Fibroblast of pulmonary artery (primary cell): ENCODE data around the gene ART4.
A peak's percentile ranks its signal among the peaks of the same experiment; 100 is the strongest.

Experiments
- DNase-seq: peaks from one replicate; pipeline ENCODE4 v3.0.0-alpha.2; 2010; ENCODE audit warnings: low read depth
- H3K4me3 ChIP-seq: replicated peaks from 2 replicates; pipeline ENCODE4 v1.5.1; 2011; ENCODE audit warnings: low read depth, mild to moderate bottlenecking, control low read depth, low read length, moderate library complexity
- TF ChIP-seq, protein P1 (sequence below): IDR thresholded peaks from 2 replicates; pipeline ENCODE4 v1.5.1; 2011; ENCODE audit warnings: mild to moderate bottlenecking, control low read depth, low read length, inconsistent platforms; ENCODE audit errors: missing control alignments

Gene ART4

DNA sequence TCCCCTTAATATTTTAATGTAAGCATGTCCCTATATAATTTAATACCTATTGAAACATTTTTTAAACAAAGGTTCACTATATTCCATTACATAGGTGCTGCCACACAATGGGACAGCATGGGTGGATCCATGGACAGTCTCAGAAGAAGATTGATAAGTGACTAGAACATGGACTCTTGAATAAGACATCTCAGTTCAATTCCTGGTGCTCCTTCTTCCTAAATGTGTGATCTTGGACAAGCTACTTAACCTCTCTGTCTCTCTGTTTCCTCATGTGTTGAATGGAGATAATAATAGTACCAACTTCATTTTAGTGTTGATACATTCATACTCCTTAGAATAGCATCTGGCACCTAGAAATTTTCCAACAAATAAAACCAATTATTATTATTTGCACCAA lies 1.1 kb upstream of the ART4 start:
- H3K4me3 ChIP-seq = no peak overlapping the region
- TF ChIP-seq, protein P1, sequence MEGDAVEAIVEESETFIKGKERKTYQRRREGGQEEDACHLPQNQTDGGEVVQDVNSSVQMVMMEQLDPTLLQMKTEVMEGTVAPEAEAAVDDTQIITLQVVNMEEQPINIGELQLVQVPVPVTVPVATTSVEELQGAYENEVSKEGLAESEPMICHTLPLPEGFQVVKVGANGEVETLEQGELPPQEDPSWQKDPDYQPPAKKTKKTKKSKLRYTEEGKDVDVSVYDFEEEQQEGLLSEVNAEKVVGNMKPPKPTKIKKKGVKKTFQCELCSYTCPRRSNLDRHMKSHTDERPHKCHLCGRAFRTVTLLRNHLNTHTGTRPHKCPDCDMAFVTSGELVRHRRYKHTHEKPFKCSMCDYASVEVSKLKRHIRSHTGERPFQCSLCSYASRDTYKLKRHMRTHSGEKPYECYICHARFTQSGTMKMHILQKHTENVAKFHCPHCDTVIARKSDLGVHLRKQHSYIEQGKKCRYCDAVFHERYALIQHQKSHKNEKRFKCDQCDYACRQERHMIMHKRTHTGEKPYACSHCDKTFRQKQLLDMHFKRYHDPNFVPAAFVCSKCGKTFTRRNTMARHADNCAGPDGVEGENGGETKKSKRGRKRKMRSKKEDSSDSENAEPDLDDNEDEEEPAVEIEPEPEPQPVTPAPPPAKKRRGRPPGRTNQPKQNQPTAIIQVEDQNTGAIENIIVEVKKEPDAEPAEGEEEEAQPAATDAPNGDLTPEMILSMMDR = no peak
- DNase-seq = no peak

DNA sequence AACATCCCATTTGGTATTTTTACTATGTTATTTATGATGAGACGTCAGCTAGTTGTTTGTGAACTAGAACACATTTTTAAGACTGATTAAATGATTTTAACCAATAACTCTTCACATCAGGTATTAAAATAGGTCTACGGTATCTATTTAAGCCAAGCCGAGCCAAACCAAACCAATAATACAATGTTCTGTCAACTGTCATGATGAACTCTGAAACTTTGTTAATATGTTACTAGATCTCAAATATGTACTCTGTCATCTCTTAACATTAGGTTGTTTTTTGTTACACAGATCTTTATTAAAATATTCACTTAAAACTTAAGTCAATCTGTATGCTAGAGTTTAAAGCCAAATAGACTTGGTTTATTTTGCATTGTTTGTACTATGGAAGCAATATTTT lies 1.0 kb downstream of the ART4 start:
- DNase-seq = no peak
- peak overlapping the region; percentile 38 for H3K4me3 ChIP-seq
- TF ChIP-seq, protein P1 = no peak

DNA sequence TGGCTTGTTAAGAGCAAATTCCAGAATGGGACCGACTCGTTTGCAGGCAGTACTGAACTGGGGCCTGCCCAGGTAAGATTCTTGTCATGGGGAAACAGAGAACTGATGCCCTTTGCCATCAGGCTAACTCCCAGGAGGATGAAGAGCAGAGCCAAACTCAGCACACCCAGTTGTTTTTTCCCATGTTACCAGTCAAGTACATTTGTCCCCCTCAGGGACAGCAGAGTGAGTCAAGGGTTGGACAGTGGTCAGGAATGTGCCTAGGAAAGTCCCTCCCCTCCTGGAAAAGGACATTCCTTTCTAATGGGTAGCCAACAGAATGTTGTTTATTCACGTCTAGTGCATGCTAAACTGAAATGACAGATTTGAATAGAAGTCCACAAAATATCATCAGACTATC lies 1.6 kb downstream of the ART4 start:
- peak overlapping the region; percentile 38 for H3K4me3 ChIP-seq
- peak; percentile 83 for DNase-seq
- TF ChIP-seq, protein P1 = no peak

DNA sequence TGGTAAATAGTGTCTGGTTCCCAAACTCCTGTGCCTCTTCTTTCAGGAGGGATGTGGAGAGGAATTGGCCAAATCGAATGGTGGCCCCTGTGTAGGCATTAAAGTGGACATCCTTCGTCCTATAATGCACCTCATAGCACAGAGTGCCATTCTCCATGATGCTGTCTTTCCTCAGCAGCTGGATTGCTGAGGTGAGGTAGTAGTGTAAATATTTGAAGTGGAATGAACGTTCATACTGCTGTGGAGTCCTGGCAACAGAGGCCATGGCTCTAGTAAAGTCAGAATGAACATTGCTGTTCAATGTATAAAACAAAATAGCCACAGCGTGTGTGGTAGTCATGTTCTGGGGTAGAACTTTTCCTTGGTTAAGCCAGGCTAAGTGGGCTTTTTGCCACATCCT lies 2.7 kb downstream of the ART4 start:
- TF ChIP-seq, protein P1 = no peak
- H3K4me3 ChIP-seq = no peak overlapping the region
- DNase-seq = no peak

DNA sequence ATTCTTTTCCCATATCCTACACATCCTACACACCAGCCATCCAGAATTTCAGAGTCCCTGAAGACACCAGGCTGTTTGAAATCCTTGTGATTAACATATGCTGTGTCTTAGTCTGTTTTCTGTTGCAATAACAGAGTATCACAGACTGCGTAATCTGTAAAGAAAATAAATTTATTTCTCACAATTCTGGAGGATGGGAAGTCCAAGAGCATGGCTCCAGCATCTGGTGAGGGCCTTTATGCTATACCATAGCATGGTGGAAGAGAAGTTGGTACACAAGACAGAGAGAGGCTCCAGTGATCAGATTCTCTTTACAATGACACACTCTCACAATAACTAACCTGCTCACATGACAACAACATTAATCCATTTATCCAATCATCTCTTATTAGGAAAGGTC lies 4.1 kb downstream of the ART4 start:
- no peak for DNase-seq
- TF ChIP-seq, protein P1 = no peak
- H3K4me3 ChIP-seq = no peak overlapping the region

DNA sequence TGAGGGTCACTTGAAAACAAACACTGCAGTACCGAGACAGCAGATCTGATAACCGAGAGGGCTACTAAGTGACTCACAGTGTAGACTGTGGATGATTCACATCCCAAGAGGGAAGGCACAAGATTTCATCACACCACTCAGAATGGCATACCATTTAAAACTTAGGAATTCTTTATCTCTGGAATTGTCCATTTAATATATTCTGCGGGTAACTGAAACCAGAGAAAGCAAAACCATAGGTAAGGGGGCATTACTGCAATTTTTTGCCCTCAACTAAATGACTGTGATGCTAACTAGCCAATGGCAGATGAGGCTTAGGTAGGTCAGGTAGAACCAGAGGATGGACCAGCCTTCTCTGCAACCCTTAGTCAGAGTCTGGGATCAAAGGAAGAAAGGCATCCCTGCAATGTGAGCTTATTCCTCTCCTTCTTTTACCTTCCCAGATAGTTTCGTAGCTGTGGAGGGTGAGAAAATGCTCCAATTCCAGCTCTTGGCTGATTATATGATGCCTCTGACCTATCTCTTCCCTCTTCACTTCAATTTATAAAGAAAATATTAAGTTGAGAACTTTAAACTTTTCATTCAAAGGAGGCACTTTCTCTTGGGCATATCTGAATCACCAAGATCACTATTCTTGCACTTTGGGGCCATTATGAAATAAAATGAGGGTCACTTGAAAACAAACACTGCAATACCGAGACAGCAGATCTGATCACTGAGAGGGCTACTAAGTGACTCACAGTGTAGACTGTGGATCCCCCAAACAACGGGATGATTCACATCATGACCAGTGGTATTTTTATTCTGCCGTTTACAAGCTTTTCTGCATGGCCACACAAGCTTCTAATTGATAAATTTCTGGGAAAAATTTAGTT lies 6.8 kb downstream of the ART4 start:
- DNase-seq = peak; percentile 94
- TF ChIP-seq, protein P1 = no peak
- H3K4me3 ChIP-seq = peak overlapping the region; percentile 41

DNA sequence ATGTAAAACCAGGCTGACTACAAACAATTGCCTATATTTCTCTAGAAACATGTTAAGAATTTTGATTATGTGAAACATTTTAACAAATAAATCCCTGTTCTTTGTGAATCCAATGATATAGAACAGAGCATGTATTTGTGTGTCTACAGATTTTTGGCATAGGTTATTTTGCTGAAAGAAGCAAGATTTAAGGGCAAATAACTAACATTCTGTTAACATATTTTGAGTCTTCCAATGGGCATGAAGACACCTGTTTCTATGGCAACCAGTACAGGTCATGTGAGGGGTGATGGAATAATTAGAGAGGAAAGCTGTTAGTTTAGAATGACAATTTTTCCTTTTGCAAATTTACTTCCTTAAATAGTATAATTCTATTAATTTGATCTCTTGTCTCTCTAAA lies 8.8 kb downstream of the ART4 start:
- TF ChIP-seq, protein P1 = no peak
- no peak for DNase-seq
- H3K4me3 ChIP-seq = no peak overlapping the region
